Forelimb muscle (tissue), 1 donor: ENCODE data around the gene FOXE3. TPM values are rescaled to one million over a fixed set of nuclear protein-coding genes. Genes with fewer than 3 reads are reported as not detected.

Experiments
- DNase-seq: peaks from one replicate; pipeline ENCODE4 v3.0.0-alpha.2; 2013; ENCODE audit warnings: low read depth
- polyA plus RNA-seq: library from polyadenylated mRNA; unstranded; fragments of 120-200 nt; gene quantifications from one replicate; pipeline ENCODE4 v1.2.1, GENCODE V29; 2013; ENCODE audit not compliant: insufficient read length

Gene FOXE3
- polyA plus RNA-seq, 1 donor: 0.06 TPM

GRCh38 chr1:47435506-47436303 lies 19.6 kb downstream of the FOXE3 start:
- no peak for DNase-seq

GRCh38 chr1:47436304-47436978 lies 20.4 kb downstream of the FOXE3 start:
- no peak for DNase-seq

DNA sequence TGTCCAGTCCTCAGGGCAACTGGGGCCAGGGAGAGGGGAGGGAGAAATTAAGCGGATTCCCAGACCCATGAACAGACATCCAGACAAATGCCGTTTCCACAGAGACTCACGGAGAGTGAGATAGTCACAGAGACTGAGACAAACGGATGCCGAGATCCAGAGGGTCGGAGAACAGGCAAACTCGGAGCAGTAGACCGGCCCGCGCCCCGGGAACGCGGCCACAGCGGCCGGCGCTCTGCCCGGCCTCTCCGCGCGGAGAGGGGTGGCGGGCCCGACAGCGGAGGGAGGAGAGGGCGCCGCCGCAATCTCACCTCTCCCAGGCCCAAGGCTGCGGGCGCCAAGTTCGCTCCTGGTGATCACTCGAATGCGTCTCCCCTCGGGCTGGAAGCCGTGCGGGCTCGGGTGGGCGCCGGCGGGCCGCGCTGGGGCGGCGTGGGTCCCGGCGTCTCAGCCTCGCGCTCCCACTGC lies 20.9 kb downstream of the FOXE3 start:
- DNase-seq: no peak

DNA sequence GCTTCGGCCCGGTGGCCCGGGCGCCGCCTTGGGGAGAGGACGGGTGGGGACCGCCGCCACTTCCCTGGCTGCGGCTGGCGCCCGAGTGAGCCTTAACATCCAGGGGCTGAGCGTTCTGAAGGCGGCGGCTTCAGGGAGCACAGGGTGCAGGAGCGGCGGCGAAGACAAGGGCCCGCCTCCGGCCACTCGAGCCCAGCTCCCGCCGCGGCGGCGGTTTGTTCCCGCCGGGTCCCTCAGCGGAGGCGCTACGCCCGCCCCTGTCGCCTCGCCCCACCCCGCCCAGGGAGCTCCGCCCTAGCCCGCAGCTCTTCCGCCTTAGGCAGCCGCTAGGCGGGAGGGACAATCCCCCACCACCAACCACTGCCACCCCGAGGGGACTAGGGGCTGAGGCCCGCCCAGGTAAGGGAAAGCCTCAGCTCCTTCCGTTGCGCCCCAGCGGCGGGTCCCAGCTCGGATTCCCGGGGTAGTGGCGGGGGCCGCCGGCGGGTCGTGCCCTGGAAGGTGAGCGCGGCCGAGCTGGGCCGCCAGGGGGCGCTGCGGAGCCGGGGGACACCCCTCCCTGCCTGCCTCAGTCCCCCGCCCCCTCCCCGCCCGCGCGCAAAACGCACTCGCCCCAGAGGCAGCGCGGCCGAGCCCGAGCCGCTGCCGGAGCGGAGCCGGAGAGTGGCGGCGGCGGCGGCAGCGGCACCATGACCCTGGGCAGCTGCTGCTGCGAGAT lies 21.5 kb downstream of the FOXE3 start, which contains the start of gene FOXD2:
Gene FOXD2 (plus strand): TSS at position 598 of the 718 bp plus-strand sequence. CDS start 92 bp downstream, at position 690.
- DNase-seq: no peak

DNA sequence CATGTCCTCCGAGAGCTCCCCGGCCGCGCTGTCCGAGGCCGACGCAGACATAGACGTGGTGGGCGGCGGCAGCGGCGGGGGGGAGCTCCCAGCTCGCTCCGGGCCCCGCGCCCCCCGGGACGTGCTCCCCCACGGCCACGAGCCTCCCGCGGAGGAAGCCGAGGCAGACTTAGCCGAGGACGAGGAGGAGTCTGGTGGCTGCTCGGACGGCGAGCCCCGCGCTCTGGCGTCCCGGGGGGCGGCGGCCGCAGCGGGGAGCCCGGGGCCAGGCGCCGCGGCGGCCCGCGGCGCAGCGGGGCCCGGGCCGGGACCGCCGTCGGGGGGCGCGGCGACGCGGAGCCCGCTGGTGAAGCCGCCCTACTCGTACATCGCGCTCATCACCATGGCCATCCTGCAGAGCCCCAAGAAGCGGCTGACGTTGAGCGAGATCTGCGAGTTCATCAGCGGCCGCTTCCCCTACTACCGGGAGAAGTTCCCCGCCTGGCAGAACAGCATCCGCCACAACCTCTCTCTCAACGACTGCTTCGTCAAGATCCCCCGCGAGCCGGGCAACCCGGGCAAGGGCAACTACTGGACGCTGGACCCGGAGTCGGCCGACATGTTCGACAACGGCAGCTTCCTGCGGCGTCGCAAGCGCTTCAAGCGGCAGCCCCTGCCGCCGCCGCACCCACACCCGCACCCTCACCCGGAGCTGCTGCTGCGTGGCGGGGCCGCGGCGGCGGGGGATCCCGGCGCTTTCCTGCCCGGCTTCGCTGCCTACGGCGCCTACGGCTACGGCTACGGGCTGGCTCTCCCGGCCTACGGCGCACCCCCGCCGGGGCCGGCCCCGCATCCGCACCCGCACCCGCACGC lies 22.3 kb downstream of the FOXE3 start:
- no peak for DNase-seq

- no peak for DNase-seq
These were observed 23.1 kb downstream of the FOXE3 start for GRCh38 chr1:47439017-47439818.

- no peak for DNase-seq
These were observed 23.9 kb downstream of the FOXE3 start for GRCh38 chr1:47439819-47440598.

DNA sequence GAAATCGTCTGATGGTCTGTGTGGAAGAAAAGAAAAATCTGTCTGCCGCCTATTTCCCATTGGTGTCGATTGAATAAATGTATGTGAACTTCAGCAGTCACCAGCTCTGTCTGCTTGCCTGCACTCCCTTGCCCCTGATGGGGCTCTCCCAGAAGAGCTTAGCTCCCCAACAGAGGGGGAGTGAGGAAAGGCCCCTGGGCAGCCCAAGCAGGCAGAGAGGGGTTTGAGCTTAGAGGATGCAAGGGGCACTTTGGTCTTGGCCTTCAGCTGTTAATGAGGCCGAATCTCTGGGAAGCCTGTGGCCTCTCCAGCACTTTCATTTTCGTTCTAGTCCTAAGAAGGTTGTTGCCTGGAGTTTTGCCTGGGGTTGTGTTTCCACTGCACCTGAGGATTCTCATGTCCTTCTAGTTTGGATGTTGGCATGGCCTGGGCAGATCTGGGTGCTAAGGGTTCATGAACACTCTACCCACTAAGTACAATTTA lies 24.6 kb downstream of the FOXE3 start:
- DNase-seq: no peak

- no peak for DNase-seq
These were observed 25.5 kb downstream of the FOXE3 start for GRCh38 chr1:47441450-47442106.

- DNase-seq: no peak
These were observed 26.1 kb downstream of the FOXE3 start for GRCh38 chr1:47442202-47442601.

- DNase-seq: no peak
These were observed 26.9 kb downstream of the FOXE3 start for GRCh38 chr1:47442842-47443529.

- no peak for DNase-seq
These were observed 27.6 kb downstream of the FOXE3 start for GRCh38 chr1:47443530-47444296.

DNA sequence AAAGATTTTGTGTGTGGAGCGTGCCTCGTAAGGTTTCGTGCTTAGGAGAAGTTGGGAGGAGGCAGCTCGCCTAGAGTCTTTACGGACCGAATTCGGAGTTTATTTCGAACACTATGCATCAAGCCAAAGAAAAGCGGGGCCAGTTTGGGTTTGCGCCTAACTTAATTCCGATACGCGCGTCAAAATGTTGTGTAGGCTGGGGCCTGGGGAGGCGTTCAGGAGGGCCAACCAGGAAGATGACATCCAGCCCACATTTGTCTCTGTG lies 28.1 kb downstream of the FOXE3 start:
- no peak for DNase-seq

- DNase-seq: no peak
These were observed 28.7 kb downstream of the FOXE3 start for GRCh38 chr1:47444562-47445465.

DNA sequence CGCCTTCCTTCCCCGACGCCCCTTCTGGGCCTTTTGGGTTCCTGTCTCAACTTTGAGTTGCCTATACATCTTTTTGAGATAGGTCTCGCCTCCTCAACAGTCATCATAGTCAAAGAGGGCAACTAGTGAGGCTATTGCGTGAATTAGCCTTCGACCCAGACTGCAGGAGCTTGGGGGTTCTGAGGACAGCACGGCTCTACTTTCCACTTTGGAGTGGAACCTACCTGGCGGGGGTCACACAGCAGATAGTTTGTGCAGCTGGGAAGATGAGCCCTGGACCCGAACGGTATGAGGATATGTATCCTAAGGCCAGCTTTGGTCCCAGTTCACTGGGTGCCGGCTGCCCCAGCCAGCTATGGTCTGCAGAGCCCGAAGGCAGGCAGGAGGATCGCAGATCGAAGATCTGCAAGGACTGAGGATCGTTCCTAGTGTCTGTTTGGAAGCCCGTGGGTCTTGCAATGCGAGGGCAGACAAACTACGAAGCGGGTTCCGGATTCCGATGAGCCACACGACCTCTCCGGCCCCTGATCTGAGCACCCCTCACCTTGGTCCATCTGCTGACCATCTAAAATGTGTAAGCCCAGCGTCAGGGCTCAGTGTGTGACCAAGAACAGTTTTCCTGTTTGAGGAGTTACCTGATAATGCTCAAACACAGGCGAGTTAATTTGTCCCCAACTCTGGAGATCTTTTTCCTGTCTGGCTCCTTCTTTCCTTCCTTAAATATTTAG lies 29.9 kb downstream of the FOXE3 start:
- no peak for DNase-seq
